Activated T-cell treated with anti-CD3 and anti-CD28 coated beads, Interleukin-2, amount 50 U/mL, for 48 hours (primary cell): ENCODE data around the gene DVL2.

Experiments used
- DNase-seq, 2 experiments: peaks; one replicate each; pipeline ENCODE4 v3.0.0-alpha.2; 2020

Gene DVL2

GRCh38 chr17:7218166-7218565 is 16.2 kb downstream of the DVL2 start:
- DNase-seq: peak; percentile 46 to 47

GRCh38 chr17:7217113-7217987 is 17.0 kb downstream of the DVL2 start:
- peak; percentile 46 to 48 for DNase-seq

GRCh38 chr17:7216242-7217112 is 17.8 kb downstream of the DVL2 start:
- DNase-seq: no peak

- no peak for DNase-seq
These were observed 18.6 kb downstream of the DVL2 start for GRCh38 chr17:7215652-7216180.

- no peak for DNase-seq
These were observed 19.1 kb downstream of the DVL2 start for GRCh38 chr17:7215136-7215638.

- DNase-seq: peak; percentile 100
These were observed 19.8 kb downstream of the DVL2 start for GRCh38 chr17:7214300-7215135.

GRCh38 chr17:7213895-7214299 is 20.4 kb downstream of the DVL2 start:
- DNase-seq: no peak

GRCh38 chr17:7211491-7212273 is 22.6 kb downstream of the DVL2 start:
- no peak for DNase-seq

GRCh38 chr17:7208754-7209460 is 25.4 kb downstream of the DVL2 start:
- DNase-seq: no peak

- no peak for DNase-seq
These were observed 26.2 kb downstream of the DVL2 start for GRCh38 chr17:7208027-7208571.

- no peak for DNase-seq
These were observed 27.0 kb downstream of the DVL2 start for GRCh38 chr17:7207120-7208001.

- DNase-seq: no peak
These were observed 28.8 kb downstream of the DVL2 start for GRCh38 chr17:7205561-7205960.

GRCh38 chr17:7204828-7205461 is 29.4 kb downstream of the DVL2 start:
- peak; percentile 93 to 95 for DNase-seq

GRCh38 chr17:7204336-7204735 is 30.0 kb downstream of the DVL2 start:
- no peak for DNase-seq

- no peak for DNase-seq
These were observed 30.9 kb downstream of the DVL2 start for GRCh38 chr17:7203391-7203790.

GRCh38 chr17:7196651-7197401 is 37.5 kb downstream of the DVL2 start:
- DNase-seq: no peak

- no peak for DNase-seq
These were observed 38.3 kb downstream of the DVL2 start for GRCh38 chr17:7195971-7196370.

GRCh38 chr17:7192271-7192937 is 41.9 kb downstream of the DVL2 start:
- DNase-seq: no peak
